Neuronal stem cell (in vitro differentiated cells): ENCODE measurements around the gene DCPS.

Source experiments
- DNase-seq: peaks from one replicate; pipeline ENCODE4 v3.0.0-alpha.2; 2013; ENCODE audit warnings: low spot score
- H2AFZ ChIP-seq: one replicate; pipeline ENCODE4 v1.6.1; 2013; ENCODE audit warnings: mild to moderate bottlenecking, low read length, inconsistent platforms
- H2AK5ac ChIP-seq: 2 replicates; pipeline ENCODE4 v1.6.1; 2013; ENCODE audit warnings: low read depth, mild to moderate bottlenecking, inconsistent platforms, low read length, moderate library complexity, mixed read lengths
- H2BK120ac ChIP-seq: 2 replicates; pipeline ENCODE4 v1.6.1; 2013; ENCODE audit warnings: low read depth, mild to moderate bottlenecking, inconsistent platforms, low read length, moderate library complexity, mixed read lengths
- H2BK12ac ChIP-seq: one replicate; pipeline ENCODE4 v1.6.1; 2013; ENCODE audit warnings: low read length, inconsistent platforms
- H2BK15ac ChIP-seq: 2 replicates; pipeline ENCODE4 v1.6.1; 2013; ENCODE audit warnings: mild to moderate bottlenecking, low read length, inconsistent platforms, mixed read lengths
- H2BK5ac ChIP-seq: one replicate; pipeline ENCODE4 v1.6.1; 2013; ENCODE audit warnings: inconsistent platforms, mild to moderate bottlenecking, low read length, moderate library complexity
- H3K14ac ChIP-seq: one replicate; pipeline ENCODE4 v1.6.1; 2013; ENCODE audit warnings: low read length, inconsistent platforms
- H3K18ac ChIP-seq: 2 replicates; pipeline ENCODE4 v1.6.1; 2013; ENCODE audit warnings: low read length, inconsistent platforms
- H3K23ac ChIP-seq: 2 replicates; pipeline ENCODE4 v1.6.1; 2013; ENCODE audit warnings: low read depth, mild to moderate bottlenecking, mixed read lengths, low read length, inconsistent platforms; ENCODE audit not compliant: poor library complexity
- H3K27ac ChIP-seq: replicated peaks from 3 replicates; pipeline ENCODE4 v1.5.1; 2013; ENCODE audit warnings: low read length, inconsistent platforms
- H3K27me3 ChIP-seq, 3 experiments: 2 replicates each; pipeline ENCODE4 v1.6.1; 2013; ENCODE audit warnings: low read length in 3 of 3, mild to moderate bottlenecking in 2 of 3, inconsistent platforms in 1 of 3, low read depth in 1 of 3, mixed read lengths in 1 of 3, moderate library complexity in 1 of 3; ENCODE audit not compliant: control insufficient read depth in 3 of 3, insufficient read depth in 3 of 3
- H3K36me3 ChIP-seq, 2 donors: replicated peaks in 1 of 2; 2 replicates each; pipeline ENCODE4 v1.6.1; 2013; ENCODE audit warnings: low read length in 2 of 2; ENCODE audit not compliant: control insufficient read depth in 2 of 2, insufficient read depth in 2 of 2
- H3K4ac ChIP-seq: 2 replicates; pipeline ENCODE4 v1.6.1; 2013; ENCODE audit warnings: inconsistent platforms, mild to moderate bottlenecking, low read length, moderate library complexity
- H3K4me1 ChIP-seq, 2 donors: 1 replicate in 1 of 2; 2 replicates in 1 of 2; pipeline ENCODE4 v1.6.1; 2013; ENCODE audit warnings: low read length in 2 of 2, low read depth in 1 of 2; ENCODE audit not compliant: control insufficient read depth in 2 of 2, insufficient read depth in 1 of 2
- H3K4me2 ChIP-seq: one replicate; pipeline ENCODE4 v1.6.1; 2013; ENCODE audit warnings: mild to moderate bottlenecking, low read length, inconsistent platforms; ENCODE audit not compliant: insufficient read depth, poor library complexity, severe bottlenecking
- H3K4me3 ChIP-seq, 2 donors: 2 replicates each; pipeline ENCODE4 v1.5.1; 2013; ENCODE audit warnings: low read length in 2 of 2, mild to moderate bottlenecking in 2 of 2, inconsistent platforms in 1 of 2, moderate library complexity in 1 of 2
- H3K79me1 ChIP-seq: one replicate; pipeline ENCODE4 v1.6.1; 2013; ENCODE audit warnings: low read depth, mild to moderate bottlenecking, inconsistent platforms, low read length, moderate library complexity
- H3K9ac ChIP-seq: one replicate; pipeline ENCODE4 v1.6.1; 2013; ENCODE audit warnings: mild to moderate bottlenecking, low read depth, low read length, inconsistent platforms; ENCODE audit not compliant: poor library complexity
- H3K9me3 ChIP-seq, 2 donors: replicated peaks in 1 of 2; 2 replicates each; pipeline versions ENCODE3 to v1.6.1; 2013; ENCODE audit warnings: low read length in 2 of 2, mild to moderate bottlenecking in 2 of 2, inconsistent platforms in 1 of 2, low read depth in 1 of 2, mixed read lengths in 1 of 2, moderate library complexity in 1 of 2; ENCODE audit not compliant: control insufficient read depth in 2 of 2, insufficient read depth in 1 of 2
- H4K8ac ChIP-seq: one replicate; pipeline ENCODE4 v1.6.1; 2013; ENCODE audit warnings: low read depth, mild to moderate bottlenecking, inconsistent platforms, low read length, moderate library complexity
- H4K91ac ChIP-seq: one replicate; pipeline ENCODE4 v1.6.1; 2013; ENCODE audit warnings: low read length, low read depth, mild to moderate bottlenecking, inconsistent platforms; ENCODE audit not compliant: poor library complexity
- WGBS, 2 donors: extraction: QIAGEN DNeasy Blood & Tissue Kit; methylation state at CpG; one replicate each; pipeline ENCODE4 v1.1.7; 2013; ENCODE audit warnings: missing lambda C conversion rate in 2 of 2, mixed read lengths in 1 of 2; ENCODE audit not compliant: insufficient read length in 2 of 2, insufficient replicate concordance in 1 of 2; ENCODE audit errors: extremely low coverage in 2 of 2; 5-methylcytosine and 5-hydroxymethylcytosine counted together

DCPS gene

DNA sequence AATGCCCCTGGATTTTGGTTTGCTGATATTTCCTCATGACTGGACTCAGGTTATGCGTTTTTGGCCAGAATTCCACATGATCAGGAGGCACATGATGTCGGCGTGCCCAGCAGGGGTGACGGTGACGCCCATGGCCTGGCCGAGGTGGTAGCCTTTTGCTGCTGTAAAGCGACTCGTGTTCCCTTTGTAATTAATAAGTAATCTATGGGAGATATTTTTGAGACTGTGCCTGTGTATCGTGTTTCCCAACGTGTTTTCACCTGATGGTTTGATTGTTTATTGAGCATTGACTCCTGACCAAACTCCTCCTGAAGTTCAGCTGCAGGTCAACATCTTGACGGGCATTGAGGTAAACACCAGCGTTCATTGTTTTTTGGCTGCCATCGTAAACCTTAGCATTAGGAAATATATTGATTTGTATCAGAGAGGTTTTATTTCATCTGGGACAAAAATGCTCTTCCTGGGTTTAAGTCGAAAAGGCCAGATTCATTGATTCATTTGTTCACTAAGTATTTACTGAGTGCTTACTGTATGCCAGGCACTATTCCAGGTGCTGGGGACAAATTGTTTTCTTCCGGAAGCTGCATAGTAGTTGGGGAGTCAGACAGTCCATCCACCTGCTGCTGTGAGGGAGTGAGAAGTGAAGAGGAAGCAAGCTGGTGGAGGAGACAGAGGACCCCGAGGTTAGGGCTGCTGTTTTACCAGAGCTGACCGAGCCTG is 23.6 kb downstream of the DCPS start:
- Histone ChIP-seq H3K18ac (peak overlapping the region; percentile 37), H3K23ac (peak overlapping the region; percentile 86), H2AK5ac (peak overlapping the region; percentile 57), H3K79me1 (peaks cover 2% of the 10 kb centered on the region), H3K4me2 (no peak overlapping the region), H2AFZ (no peak overlapping the region), H3K9me3 (no peaks in the 10 kb centered on the region), H3K36me3 (peaks cover 2 to 13% of the 10 kb centered on the region in 2 donors), H3K9ac (peak overlapping the region; percentile 54), H2BK120ac (peak overlapping the region; percentile 66), H3K4me3 (no peak overlapping the region), H4K8ac (no peak overlapping the region), H3K4me1 (peaks cover 0 to 8% of the 10 kb centered on the region in 2 donors), H2BK5ac (no peak overlapping the region), H4K91ac (no peak overlapping the region), H2BK12ac (no peak overlapping the region), H3K14ac (peak overlapping the region; percentile 83), H3K4ac (no peak overlapping the region), H3K27me3 (no peaks in the 10 kb centered on the region), H3K27ac (no peak overlapping the region), H2BK15ac (peak overlapping the region; percentile 63)
- WGBS, 2 donors, result no CpG with 5 or more reads among the region's 17 CpGs
- DNase-seq, result no peak

DNA sequence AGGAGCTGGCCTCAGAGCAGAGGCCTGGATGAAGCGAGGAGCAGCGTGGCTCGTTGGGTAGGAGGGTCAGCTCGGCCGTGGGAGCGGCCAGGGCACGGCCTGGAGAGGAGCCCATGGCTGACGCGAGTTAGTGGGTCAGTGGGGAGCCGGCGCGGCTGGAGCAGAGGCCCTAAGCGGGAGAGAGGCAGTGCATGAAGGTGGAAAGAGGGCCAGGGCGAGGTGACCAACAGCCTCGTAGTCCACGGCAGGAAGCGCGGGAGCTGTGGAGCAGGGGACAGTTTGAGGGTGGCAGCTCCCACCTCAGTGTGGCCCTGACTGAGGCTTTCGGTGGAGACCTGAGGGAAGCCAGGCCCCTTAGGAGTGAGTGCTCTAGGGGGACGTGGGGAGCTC is 24.1 kb downstream of the DCPS start:
- no peaks in the 10 kb centered on the region for H3K27me3 ChIP-seq
- peak overlapping the region; percentile 83 for H3K14ac ChIP-seq
- H2AK5ac ChIP-seq, result peak overlapping the region; percentile 57
- H3K9ac ChIP-seq, result peak overlapping the region; percentile 54
- peaks cover 3 to 15% of the 10 kb centered on the region in 2 donors for H3K36me3 ChIP-seq
- H3K4me3 ChIP-seq, result peak overlapping the region in 1 of 2 donors; percentile 26
- peaks cover 0 to 8% of the 10 kb centered on the region in 2 donors for H3K4me1 ChIP-seq
- no peaks in the 10 kb centered on the region for H3K9me3 ChIP-seq
- peak overlapping the region; percentile 66 for H2BK120ac ChIP-seq
- H2BK15ac ChIP-seq, result peak overlapping the region; percentile 63
- H2AFZ ChIP-seq, result no peak overlapping the region
- no peak for DNase-seq
- H4K91ac ChIP-seq, result no peak overlapping the region
- no peak overlapping the region for H3K27ac ChIP-seq
- H3K79me1 ChIP-seq, result peaks cover 2% of the 10 kb centered on the region
- H3K23ac ChIP-seq, result peak overlapping the region; percentile 86
- no peak overlapping the region for H3K4me2 ChIP-seq
- no peak overlapping the region for H3K4ac ChIP-seq
- H3K18ac ChIP-seq, result peak overlapping the region; percentile 37
- WGBS, 2 donors, result no CpG with 5 or more reads among the region's 20 CpGs
- no peak overlapping the region for H2BK5ac ChIP-seq
- H2BK12ac ChIP-seq, result no peak overlapping the region
- H4K8ac ChIP-seq, result no peak overlapping the region

DNA sequence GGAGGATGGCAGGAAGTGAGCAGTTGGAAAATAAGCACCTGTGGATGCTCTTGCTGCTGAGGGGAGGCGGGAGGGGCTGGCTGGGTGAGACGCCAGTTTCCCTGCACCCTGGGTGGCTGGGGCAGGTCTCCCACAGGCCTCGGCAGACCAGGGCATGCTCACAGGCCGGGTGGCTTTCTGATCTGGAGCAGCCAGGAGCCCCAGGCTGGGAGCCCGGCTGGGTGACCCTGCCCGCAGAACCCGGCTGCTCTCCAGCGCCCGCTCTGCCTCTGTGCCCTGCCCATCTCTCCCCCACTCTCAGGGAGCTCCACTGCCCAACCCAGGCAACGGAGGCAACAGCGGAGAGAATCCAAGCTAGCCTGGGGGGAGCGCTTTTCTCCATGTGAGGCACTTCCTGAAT is 24.6 kb downstream of the DCPS start:
- Histone ChIP-seq H2BK12ac (no peak overlapping the region), H3K9me3 (no peaks in the 10 kb centered on the region), H3K4me2 (no peak overlapping the region), H3K4me1 (peaks cover 0 to 8% of the 10 kb centered on the region in 2 donors), H2BK5ac (no peak overlapping the region), H2BK120ac (peak overlapping the region; percentile 66), H2AFZ (no peak overlapping the region), H3K9ac (peak overlapping the region; percentile 54), H3K23ac (peak overlapping the region; percentile 86), H3K14ac (peak overlapping the region; percentile 83), H2AK5ac (peak overlapping the region; percentile 57), H2BK15ac (no peak overlapping the region), H3K4me3 (no peak overlapping the region), H3K27ac (no peak overlapping the region), H3K27me3 (no peaks in the 10 kb centered on the region), H3K79me1 (peaks cover 2% of the 10 kb centered on the region), H4K8ac (no peak overlapping the region), H3K4ac (no peak overlapping the region), H4K91ac (no peak overlapping the region), H3K36me3 (peaks cover 3 to 15% of the 10 kb centered on the region in 2 donors), H3K18ac (no peak overlapping the region)
- DNase-seq, result no peak
- WGBS, 2 donors, result no CpG with 5 or more reads among the region's 12 CpGs

DNA sequence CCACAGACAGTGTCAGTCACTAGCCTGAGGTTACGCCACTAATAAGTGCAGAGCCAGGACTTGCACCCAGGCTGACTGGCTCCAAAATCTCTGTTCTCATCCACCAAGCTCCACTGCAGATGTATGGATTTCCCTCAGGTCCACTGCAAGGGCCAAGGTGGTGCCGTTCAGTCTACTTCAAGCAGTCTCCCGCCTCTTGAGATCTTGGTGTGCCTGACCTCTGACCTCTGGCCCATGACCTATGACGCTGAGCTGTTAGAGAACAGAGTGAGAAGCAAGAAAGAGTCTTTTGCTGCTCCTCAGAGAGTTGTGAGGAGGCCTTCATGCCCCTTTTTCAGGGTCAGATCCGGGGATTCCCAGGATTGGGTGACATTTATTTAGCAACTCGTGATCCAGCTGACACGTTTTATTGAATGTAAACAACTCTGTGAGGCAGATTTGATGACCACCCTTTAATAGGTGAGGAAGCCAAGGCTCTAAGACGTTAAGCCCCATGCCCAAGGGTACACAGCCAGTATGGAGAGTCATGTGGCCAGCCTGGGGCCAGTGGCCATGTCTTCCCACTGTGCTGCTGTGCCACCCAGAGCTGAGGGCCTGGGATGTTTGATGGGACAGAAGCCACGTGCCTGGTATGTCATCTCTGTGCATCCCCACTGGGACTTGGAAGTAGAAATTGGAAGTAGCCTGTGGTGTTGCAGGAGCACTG is 25.2 kb downstream of the DCPS start:
- H2BK15ac ChIP-seq, result no peak overlapping the region
- peaks cover 0 to 8% of the 10 kb centered on the region in 2 donors for H3K4me1 ChIP-seq
- WGBS, 2 donors, result no CpG with 5 or more reads among the region's 9 CpGs

More for the DNA sequence above, 25.2 kb downstream of the DCPS start:
- H3K18ac ChIP-seq, result no peak overlapping the region
- no peak overlapping the region for H2BK5ac ChIP-seq
- H3K4me3 ChIP-seq, result peak overlapping the region in 1 of 2 donors; percentile 23
- no peak overlapping the region for H2AFZ ChIP-seq
- H2BK12ac ChIP-seq, result no peak overlapping the region
- H3K4me2 ChIP-seq, result no peak overlapping the region
- no peak overlapping the region for H3K9ac ChIP-seq
- no peak overlapping the region for H2AK5ac ChIP-seq
- H3K14ac ChIP-seq, result no peak overlapping the region
- peak overlapping the region; percentile 5 for H3K23ac ChIP-seq
- DNase-seq, result no peak
- H3K9me3 ChIP-seq, result no peaks in the 10 kb centered on the region
- H3K36me3 ChIP-seq, result peaks cover 3 to 15% of the 10 kb centered on the region in 2 donors
- H4K8ac ChIP-seq, result no peak overlapping the region
- no peaks in the 10 kb centered on the region for H3K79me1 ChIP-seq
- H3K4ac ChIP-seq, result no peak overlapping the region
- H4K91ac ChIP-seq, result no peak overlapping the region
- H2BK120ac ChIP-seq, result no peak overlapping the region
- H3K27me3 ChIP-seq, result no peaks in the 10 kb centered on the region
- H3K27ac ChIP-seq, result no peak overlapping the region
